GM10266 (cell line): ENCODE data around the gene GSN.
A peak's percentile ranks its signal among the peaks of the same experiment; 100 is the strongest.

Experiments
- DNase-seq: peaks from one replicate; pipeline ENCODE4 v3.0.0; 2012; ENCODE audit errors: extremely low spot score
- TF ChIP-seq, protein P1 (sequence below): IDR thresholded peaks from 2 replicates; pipeline ENCODE4 v1.5.1; 2012; ENCODE audit warnings: mild to moderate bottlenecking, low read depth; ENCODE audit not compliant: control insufficient read depth, insufficient read depth; ENCODE audit errors: missing control alignments

Gene GSN

DNA sequence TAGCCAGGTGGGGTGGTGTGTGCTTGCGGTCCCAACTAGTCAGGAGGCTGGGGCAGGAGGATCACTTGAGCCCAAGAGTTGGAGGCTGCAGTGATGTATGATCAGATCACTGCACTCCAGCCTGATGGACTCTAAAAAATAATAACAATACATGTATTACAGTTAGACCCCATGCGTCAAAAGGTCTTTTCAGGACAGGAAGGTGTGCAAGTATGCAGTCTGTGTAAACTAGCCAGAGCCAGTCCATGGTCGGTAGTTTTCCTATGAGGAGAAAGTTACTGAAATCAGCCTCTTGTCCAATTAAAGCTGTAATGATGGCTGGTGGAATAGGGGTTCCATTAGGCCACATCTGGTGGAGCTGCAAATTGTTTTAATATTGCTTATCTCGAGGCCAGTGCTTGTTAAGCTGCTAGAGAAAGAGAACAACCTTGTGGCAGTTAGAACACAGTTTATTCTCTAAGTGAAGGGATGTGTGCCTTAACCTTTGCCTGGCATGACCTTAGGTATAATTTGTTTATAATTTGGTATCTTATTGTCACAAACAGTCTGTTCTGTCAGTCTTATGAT, 103.6 kb downstream of the GSN start:
- TF ChIP-seq, protein P1, sequence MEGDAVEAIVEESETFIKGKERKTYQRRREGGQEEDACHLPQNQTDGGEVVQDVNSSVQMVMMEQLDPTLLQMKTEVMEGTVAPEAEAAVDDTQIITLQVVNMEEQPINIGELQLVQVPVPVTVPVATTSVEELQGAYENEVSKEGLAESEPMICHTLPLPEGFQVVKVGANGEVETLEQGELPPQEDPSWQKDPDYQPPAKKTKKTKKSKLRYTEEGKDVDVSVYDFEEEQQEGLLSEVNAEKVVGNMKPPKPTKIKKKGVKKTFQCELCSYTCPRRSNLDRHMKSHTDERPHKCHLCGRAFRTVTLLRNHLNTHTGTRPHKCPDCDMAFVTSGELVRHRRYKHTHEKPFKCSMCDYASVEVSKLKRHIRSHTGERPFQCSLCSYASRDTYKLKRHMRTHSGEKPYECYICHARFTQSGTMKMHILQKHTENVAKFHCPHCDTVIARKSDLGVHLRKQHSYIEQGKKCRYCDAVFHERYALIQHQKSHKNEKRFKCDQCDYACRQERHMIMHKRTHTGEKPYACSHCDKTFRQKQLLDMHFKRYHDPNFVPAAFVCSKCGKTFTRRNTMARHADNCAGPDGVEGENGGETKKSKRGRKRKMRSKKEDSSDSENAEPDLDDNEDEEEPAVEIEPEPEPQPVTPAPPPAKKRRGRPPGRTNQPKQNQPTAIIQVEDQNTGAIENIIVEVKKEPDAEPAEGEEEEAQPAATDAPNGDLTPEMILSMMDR = no peak
- no peak for DNase-seq

DNA sequence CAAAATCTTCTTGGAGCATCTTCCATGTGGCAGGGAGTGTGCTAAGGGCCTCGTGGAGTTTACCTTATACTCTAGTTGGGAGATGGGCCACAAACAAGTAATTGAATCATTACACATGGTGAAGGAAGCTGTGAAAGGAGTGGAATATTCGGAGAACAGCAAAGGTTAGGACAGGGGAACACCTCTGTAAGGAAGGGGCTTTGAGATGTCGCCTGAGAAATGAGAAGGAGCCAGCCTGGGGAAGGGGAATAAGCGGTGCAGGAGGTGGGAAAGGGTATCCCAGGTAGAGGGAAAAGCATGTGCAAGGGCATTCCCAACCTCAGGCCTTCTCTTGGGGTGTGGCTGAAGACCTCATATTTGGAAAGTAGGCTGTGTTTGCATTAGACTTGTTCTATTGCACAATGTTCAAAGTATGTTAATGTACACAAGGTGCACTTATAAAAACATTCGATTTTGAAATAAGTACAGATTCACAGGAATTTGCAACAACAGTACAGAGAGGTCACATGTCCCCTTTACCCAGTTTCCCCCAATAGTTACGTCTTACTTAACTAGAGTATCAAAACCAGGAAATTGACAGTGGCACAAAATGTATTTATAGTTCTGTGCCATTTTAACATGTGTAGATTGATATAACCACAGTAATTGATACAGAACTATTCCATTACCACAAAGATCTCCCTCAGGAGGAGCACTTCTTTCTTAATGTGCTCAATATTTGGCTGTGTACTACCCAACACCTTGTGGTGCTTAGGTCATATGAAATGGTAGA, 104.5 kb downstream of the GSN start:
- DNase-seq = no peak
- TF ChIP-seq, protein P1 = no peak

DNA sequence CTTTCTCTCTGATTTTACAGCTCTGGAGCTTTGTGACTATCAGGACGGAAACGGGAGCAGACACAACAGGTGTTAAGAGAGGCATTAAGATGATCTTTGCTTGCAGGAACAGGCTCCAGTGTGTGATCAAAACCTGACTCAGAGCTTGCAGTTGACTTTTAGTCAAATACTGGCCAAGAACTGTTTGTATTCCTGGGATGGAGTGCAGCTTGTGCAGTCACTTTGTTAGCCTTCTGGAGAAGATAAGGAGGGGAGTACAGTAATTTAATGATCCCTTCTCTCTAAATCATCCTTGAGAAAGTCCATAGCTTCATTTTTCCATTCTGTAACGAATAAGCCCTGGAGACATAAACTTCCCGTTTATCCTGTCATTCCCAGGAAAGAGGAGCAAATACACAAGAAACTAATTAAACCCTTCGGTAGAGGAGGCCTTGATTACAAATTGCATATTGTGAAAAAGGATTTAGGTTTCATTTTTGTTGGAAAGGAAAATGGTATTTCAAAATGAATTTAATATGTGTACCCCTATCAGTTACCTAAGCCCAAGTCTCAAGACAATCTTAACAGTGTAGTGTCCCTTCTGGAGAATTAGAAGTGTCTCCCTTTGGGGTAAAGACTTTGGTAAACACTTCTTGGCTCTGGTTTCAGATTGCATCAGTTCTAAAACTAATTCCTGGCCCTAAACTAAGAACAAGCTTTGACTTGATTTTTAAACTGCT, 105.2 kb downstream of the GSN start:
- TF ChIP-seq, protein P1 = no peak
- no peak for DNase-seq

DNA sequence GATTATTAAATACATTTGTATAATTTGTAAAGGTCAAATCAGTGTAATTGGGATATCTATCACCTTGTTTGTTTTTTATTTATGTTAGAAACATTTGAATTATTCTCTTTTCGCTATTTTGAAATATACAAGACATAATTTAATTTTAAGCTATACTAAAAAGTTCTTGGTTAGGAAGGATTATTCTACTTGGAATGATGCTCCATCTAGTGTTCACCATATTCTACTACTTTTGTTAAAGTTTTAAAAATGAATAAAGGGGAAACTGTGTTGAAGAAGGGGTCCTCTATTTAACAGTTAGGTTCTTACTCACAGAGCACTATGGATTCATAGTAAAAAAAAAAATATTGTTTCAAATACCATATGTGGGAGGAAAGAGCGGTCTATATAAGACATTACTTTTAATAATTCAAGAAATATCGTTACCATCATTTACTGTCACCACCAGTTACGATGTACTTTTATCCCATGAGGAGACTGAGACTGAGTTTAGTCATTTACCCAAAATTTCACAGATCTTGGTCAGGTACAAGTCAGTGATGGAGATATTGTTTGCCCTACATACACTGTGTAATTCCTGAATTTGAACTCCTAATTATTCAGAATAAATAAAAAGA, 108.4 kb downstream of the GSN start:
- no peak for DNase-seq
- TF ChIP-seq, protein P1 = peak; percentile 12

DNA sequence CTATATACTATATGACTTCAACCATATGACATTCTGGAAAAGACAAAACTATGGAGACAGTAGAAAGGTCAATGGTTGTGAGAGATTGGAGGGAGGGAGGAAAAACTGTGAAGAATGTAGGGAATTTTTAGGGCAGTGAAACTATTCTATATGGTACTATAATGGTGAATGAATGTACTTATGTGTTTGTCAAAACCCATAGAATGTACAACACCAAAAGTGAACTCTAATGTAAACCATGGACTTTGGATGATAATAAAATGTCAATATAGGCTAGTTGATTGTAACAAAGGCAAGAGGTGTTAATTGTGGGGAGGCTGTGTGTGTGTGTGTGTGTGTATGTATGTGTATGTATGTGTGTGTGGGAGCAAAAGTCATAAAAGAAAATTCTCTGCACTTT, 112.9 kb downstream of the GSN start:
- TF ChIP-seq, protein P1 = no peak
- DNase-seq = no peak
